ENCODE data around the gene AGPAT4. TPM values are rescaled to one million over a fixed set of nuclear protein-coding genes. Genes with fewer than 3 reads are reported as not detected.

The AGPAT4 gene
- total and polyA plus RNA-seq, 2 experiments from 2014 or later, result 3.0 to 3.9 TPM

- WGBS, 2 experiments (ENCODE audit: low coverage in 1 of 2, low lambda C conversion rate in 2 of 2, missing lambda C conversion rate in 2 of 2), result 90 to 93% methylated on average over 4 of the region's 4 CpGs
- Histone ChIP-seq H3K4me2 (ENCODE audit: unreplicated experiment) (no peak overlapping the region), H3K79me2 (ENCODE audit: insufficient read depth) (no peaks in the 10 kb centered on the region), H3K9me3 (ENCODE audit: low read depth) (no peaks in the 10 kb centered on the region), H3K4me1 (ENCODE audit: insufficient read depth) (peaks cover 24% of the 10 kb centered on the region), H3K27me3 (replicated peaks; ENCODE audit: insufficient read depth) (no peaks in the 10 kb centered on the region), H3K4me3 (no peak overlapping the region), H2AFZ (no peak overlapping the region), H3K36me3 (ENCODE audit: low read depth) (no peaks in the 10 kb centered on the region), H3K9ac (no peak overlapping the region), H3K27ac (no peak overlapping the region), H3F3A (ENCODE audit: insufficient read depth) (peaks cover 26% of the 10 kb centered on the region), H4K20me1 (ENCODE audit: insufficient read depth) (no peaks in the 10 kb centered on the region), H3K9me2 (ENCODE audit: insufficient read depth) (no peaks in the 10 kb centered on the region)
- in situ Hi-C loops (cut with MboI), result no loop called here
- no peak for DNase-seq
- TF ChIP-seq EZH2 (IDR thresholded peaks at IDR 0.05; ENCODE audit: insufficient read depth, poor library complexity, severe bottlenecking), result no peak
- TF ChIP-seq EZH2phosphoT487 (IDR thresholded peaks at IDR 0.05; ENCODE audit: insufficient read depth, low read depth), result no peak
These were observed 25.9 kb upstream of the AGPAT4 start for GRCh38 chr6:161299726-161300125.

GRCh38 chr6:161295784-161296183, 21.9 kb upstream of the AGPAT4 start:
- Histone ChIP-seq H3K4me1 (ENCODE audit: insufficient read depth) (peaks cover 1% of the 10 kb centered on the region; the same call in 1 of the 2 replicates), H3F3A (ENCODE audit: insufficient read depth) (peaks cover 3% of the 10 kb centered on the region; the same call in 1 of the 2 replicates), H3K9me3 (ENCODE audit: low read depth) (no peaks in the 10 kb centered on the region), H2AFZ (no peak overlapping the region), H3K36me3 (ENCODE audit: low read depth) (no peaks in the 10 kb centered on the region), H3K79me2 (ENCODE audit: insufficient read depth) (no peaks in the 10 kb centered on the region), H3K9ac (no peak overlapping the region), H3K27me3 (replicated peaks; ENCODE audit: insufficient read depth) (no peaks in the 10 kb centered on the region), H3K4me2 (ENCODE audit: unreplicated experiment) (no peak overlapping the region), H3K4me3 (no peak overlapping the region), H3K9me2 (ENCODE audit: insufficient read depth) (no peaks in the 10 kb centered on the region), H3K27ac (no peak overlapping the region), H4K20me1 (ENCODE audit: insufficient read depth) (no peaks in the 10 kb centered on the region)
- WGBS, 2 experiments (ENCODE audit: low coverage in 1 of 2, low lambda C conversion rate in 2 of 2, missing lambda C conversion rate in 2 of 2), result 85 to 88% methylated on average over 1 of the region's 1 CpG
- in situ Hi-C loops (cut with MboI), result no loop called here
- TF ChIP-seq EZH2phosphoT487 (IDR thresholded peaks at IDR 0.05; ENCODE audit: insufficient read depth, low read depth), result no peak
- DNase-seq, result no peak

GRCh38 chr6:161292650-161293281, 18.9 kb upstream of the AGPAT4 start:
- Histone ChIP-seq H3K36me3 (ENCODE audit: low read depth) (no peaks in the 10 kb centered on the region), H4K20me1 (ENCODE audit: insufficient read depth) (no peaks in the 10 kb centered on the region), H3K9me3 (ENCODE audit: low read depth) (no peaks in the 10 kb centered on the region), H3K9ac (no peak overlapping the region), H3K4me1 (ENCODE audit: insufficient read depth) (no peaks in the 10 kb centered on the region), H3K9me2 (ENCODE audit: insufficient read depth) (no peaks in the 10 kb centered on the region), H3K4me2 (ENCODE audit: unreplicated experiment) (no peak overlapping the region), H3K79me2 (ENCODE audit: insufficient read depth) (no peaks in the 10 kb centered on the region), H3K27me3 (replicated peaks; ENCODE audit: insufficient read depth) (no peaks in the 10 kb centered on the region), H2AFZ (no peak overlapping the region), H3K4me3 (no peak overlapping the region), H3F3A (ENCODE audit: insufficient read depth) (no peaks in the 10 kb centered on the region), H3K27ac (no peak overlapping the region)
- DNase-seq, result no peak
- 75 to 80% methylated on average over 10 of the region's 10 CpGs for WGBS, 2 experiments (ENCODE audit: low coverage in 1 of 2, low lambda C conversion rate in 2 of 2, missing lambda C conversion rate in 2 of 2)
- no peak for TF ChIP-seq EZH2 (IDR thresholded peaks at IDR 0.05; ENCODE audit: insufficient read depth, poor library complexity, severe bottlenecking)
- TF ChIP-seq EZH2phosphoT487 (IDR thresholded peaks at IDR 0.05; ENCODE audit: insufficient read depth, low read depth), result no peak
- in situ Hi-C loops (cut with MboI), result no loop called here

- no peak for DNase-seq
- no peak overlapping the region for H3K27ac ChIP-seq
- in situ Hi-C loops (cut with MboI), result no loop called here
- H3K36me3 ChIP-seq (ENCODE audit: low read depth), result no peaks in the 10 kb centered on the region
- no peak overlapping the region for H3K4me2 ChIP-seq (ENCODE audit: unreplicated experiment)
- no peak overlapping the region for H2AFZ ChIP-seq
- H4K20me1 ChIP-seq (ENCODE audit: insufficient read depth), result no peaks in the 10 kb centered on the region
- H3K9ac ChIP-seq, result no peak overlapping the region
- no peak overlapping the region for H3K4me3 ChIP-seq
- no peaks in the 10 kb centered on the region for H3K4me1 ChIP-seq (ENCODE audit: insufficient read depth)
- no peaks in the 10 kb centered on the region for H3K27me3 ChIP-seq (replicated peaks; ENCODE audit: insufficient read depth)
- WGBS, 2 experiments (ENCODE audit: low coverage in 1 of 2, low lambda C conversion rate in 2 of 2, missing lambda C conversion rate in 2 of 2), result 80 to 88% methylated on average over 6 of the region's 6 CpGs
- H3K9me3 ChIP-seq (ENCODE audit: low read depth), result no peaks in the 10 kb centered on the region
- H3F3A ChIP-seq (ENCODE audit: insufficient read depth), result no peaks in the 10 kb centered on the region
- H3K79me2 ChIP-seq (ENCODE audit: insufficient read depth), result no peaks in the 10 kb centered on the region
- TF ChIP-seq EZH2phosphoT487 (IDR thresholded peaks at IDR 0.05; ENCODE audit: insufficient read depth, low read depth) (no peak), EZH2 (IDR thresholded peaks at IDR 0.05; ENCODE audit: insufficient read depth, poor library complexity, severe bottlenecking) (no peak)
- no peaks in the 10 kb centered on the region for H3K9me2 ChIP-seq (ENCODE audit: insufficient read depth)
These were observed 18.3 kb upstream of the AGPAT4 start for GRCh38 chr6:161292145-161292544.

Data from GM23248 (cell line).